ENCODE data around the gene THRB.
A peak's percentile ranks its signal among the peaks of the same experiment; 100 is the strongest.

Gene THRB

GRCh38 chr3:24495326-24495994 is 810 bp upstream of the THRB start:
- no peak for DNase-seq (ENCODE audit: extremely low read depth, low read depth)
- peak overlapping the region; percentile 55 for H3K4me3 ChIP-seq (replicated peaks; ENCODE audit: low read depth, low read length)
- TF ChIP-seq CTCF (IDR thresholded peaks at IDR 0.05; ENCODE audit: low read depth, low read length, missing control alignments), result no peak

GRCh38 chr3:24493746-24494617 is 668 bp downstream of the THRB start:
- H3K4me3 ChIP-seq (replicated peaks; ENCODE audit: low read depth, low read length), result peak overlapping the region; percentile 55

GRCh38 chr3:24492971-24493551 is 1.6 kb downstream of the THRB start:
- TF ChIP-seq CTCF (IDR thresholded peaks at IDR 0.05; ENCODE audit: low read depth, low read length, missing control alignments), result no peak
- no peak overlapping the region for H3K4me3 ChIP-seq (replicated peaks; ENCODE audit: low read depth, low read length)
- DNase-seq (ENCODE audit: extremely low read depth, low read depth), result no peak

More at GRCh38 chr3:24493746-24494617, 668 bp downstream of the THRB start:
- DNase-seq (ENCODE audit: extremely low read depth, low read depth), result no peak
- TF ChIP-seq CTCF (IDR thresholded peaks at IDR 0.05; ENCODE audit: low read depth, low read length, missing control alignments), result no peak

GRCh38 chr3:24490151-24490550 is 4.5 kb downstream of the THRB start:
- no peak overlapping the region for H3K4me3 ChIP-seq (replicated peaks; ENCODE audit: low read depth, low read length)
- TF ChIP-seq CTCF (IDR thresholded peaks at IDR 0.05; ENCODE audit: low read depth, low read length, missing control alignments), result no peak
- DNase-seq (ENCODE audit: extremely low read depth, low read depth), result no peak

- DNase-seq (ENCODE audit: extremely low read depth, low read depth), result no peak
- H3K4me3 ChIP-seq (replicated peaks; ENCODE audit: low read depth, low read length), result no peak overlapping the region
- TF ChIP-seq CTCF (IDR thresholded peaks at IDR 0.05; ENCODE audit: low read depth, low read length, missing control alignments), result no peak
Observed at GRCh38 chr3:24487325-24488262, 7.1 kb downstream of the THRB start.

GRCh38 chr3:24485511-24485910 is 9.1 kb downstream of the THRB start:
- no peak for DNase-seq (ENCODE audit: extremely low read depth, low read depth)
- H3K4me3 ChIP-seq (replicated peaks; ENCODE audit: low read depth, low read length), result no peak overlapping the region
- no peak for TF ChIP-seq CTCF (IDR thresholded peaks at IDR 0.05; ENCODE audit: low read depth, low read length, missing control alignments)
